Activated B cell treated with CpG ODN at 0.5 μM for 24 hours (primary cell): ENCODE data around the gene CLDN19. TPM values are rescaled to one million over a fixed set of nuclear protein-coding genes. Genes with fewer than 3 reads are reported as not detected.
"Not testable (repeated sequence)": the region's sequence is repeated elsewhere in the genome, so short reads cannot be mapped to it uniquely, and the experiment has no call there.

ENCODE experiments used
- ATAC-seq: fragments of 200-7000 bp; cut with Tn5 transposase; one replicate; pipeline ENCODE4 v1.10.0; 2021; ENCODE audit warnings: low read depth, mild to moderate bottlenecking, moderate library complexity
- CTCF ChIA-PET: fragments of 350-600 bp; sonication (Branson Sonifier 250); formaldehyde crosslinking; loops from one replicate; lab custom pipeline; 2021; ENCODE audit warnings: antibody characterized with exemption; lab: Charles Lee
- POLR2A ChIA-PET: fragments of 350-600 bp; sonication (Branson Sonifier 250); formaldehyde crosslinking; loops from one replicate; lab custom pipeline; 2021; ENCODE audit warnings: antibody characterized with exemption; lab: Charles Lee
- DNase-seq: peaks from one replicate; pipeline ENCODE4 v3.0.0; 2022
- H3K27ac Mint-ChIP-seq: one replicate; pipeline ENCODE4 v1.8.0; 2020; ENCODE audit warnings: mixed read lengths
- H3K27me3 Mint-ChIP-seq: one replicate; pipeline ENCODE4 v1.8.0; 2021; ENCODE audit warnings: mixed read lengths
- H3K36me3 Mint-ChIP-seq: one replicate; pipeline ENCODE4 v1.8.0; 2021; ENCODE audit warnings: low read depth, mixed read lengths
- H3K4me1 Mint-ChIP-seq: one replicate; pipeline ENCODE4 v1.8.0; 2021; ENCODE audit warnings: mixed read lengths
- H3K4me3 Mint-ChIP-seq: one replicate; pipeline ENCODE4 v1.8.0; 2020; ENCODE audit warnings: mild to moderate bottlenecking, mixed read lengths
- H3K9me3 Mint-ChIP-seq: one replicate; pipeline ENCODE4 v1.8.0; 2020; ENCODE audit warnings: mixed read lengths
- intact Hi-C: fragments of 100-400 bp; cut with micrococcal nuclease; formaldehyde crosslinking; loops from one replicate; pipeline ENCODE4 v1.15.1; 2024
- total RNA-seq: library from RNA; stranded (reverse); gene quantifications from 2 replicates; pipeline ENCODE4 v1.2.3, GENCODE V29; 2022
- TF ChIP-seq, protein P1 (sequence below): fragments of 200-600 bp; IDR thresholded peaks from one replicate; pipeline ENCODE4 v1.8.0; 2022; ENCODE audit warnings: antibody characterized with exemption, mild to moderate bottlenecking

The CLDN19 gene
- total RNA-seq, 1 donor from 2014 or later: not detected

DNA sequence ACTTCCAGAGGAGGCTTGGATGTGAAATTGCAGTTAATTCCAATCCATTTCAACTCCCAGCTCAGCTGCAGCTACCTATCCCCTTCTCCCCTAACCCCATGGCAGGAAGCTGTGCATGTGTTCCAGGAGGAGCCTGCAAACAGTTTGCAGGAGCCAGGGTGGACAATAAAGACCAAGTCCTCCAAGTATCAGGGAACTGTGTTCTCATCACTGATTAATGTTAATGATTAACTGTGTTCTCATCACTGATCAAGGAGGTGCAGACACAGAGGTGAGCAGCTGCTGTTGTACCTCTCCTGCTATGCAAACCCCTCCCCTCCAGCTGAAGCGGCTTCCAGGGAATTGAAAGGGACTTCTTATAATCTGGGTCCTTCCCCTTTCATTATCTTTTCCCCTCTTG is 19.2 kb downstream of the CLDN19 start:
- intact Hi-C loops: no loop called here
- Mint-ChIP-seq H3K4me3 (no peak overlapping the region), H3K36me3 (peaks cover 22% of the 10 kb centered on the region), H3K27me3 (no peaks in the 10 kb centered on the region), H3K4me1 (no peaks in the 10 kb centered on the region), H3K27ac (no peak overlapping the region), H3K9me3 (peaks cover 2% of the 10 kb centered on the region)
- TF ChIP-seq, protein P1, sequence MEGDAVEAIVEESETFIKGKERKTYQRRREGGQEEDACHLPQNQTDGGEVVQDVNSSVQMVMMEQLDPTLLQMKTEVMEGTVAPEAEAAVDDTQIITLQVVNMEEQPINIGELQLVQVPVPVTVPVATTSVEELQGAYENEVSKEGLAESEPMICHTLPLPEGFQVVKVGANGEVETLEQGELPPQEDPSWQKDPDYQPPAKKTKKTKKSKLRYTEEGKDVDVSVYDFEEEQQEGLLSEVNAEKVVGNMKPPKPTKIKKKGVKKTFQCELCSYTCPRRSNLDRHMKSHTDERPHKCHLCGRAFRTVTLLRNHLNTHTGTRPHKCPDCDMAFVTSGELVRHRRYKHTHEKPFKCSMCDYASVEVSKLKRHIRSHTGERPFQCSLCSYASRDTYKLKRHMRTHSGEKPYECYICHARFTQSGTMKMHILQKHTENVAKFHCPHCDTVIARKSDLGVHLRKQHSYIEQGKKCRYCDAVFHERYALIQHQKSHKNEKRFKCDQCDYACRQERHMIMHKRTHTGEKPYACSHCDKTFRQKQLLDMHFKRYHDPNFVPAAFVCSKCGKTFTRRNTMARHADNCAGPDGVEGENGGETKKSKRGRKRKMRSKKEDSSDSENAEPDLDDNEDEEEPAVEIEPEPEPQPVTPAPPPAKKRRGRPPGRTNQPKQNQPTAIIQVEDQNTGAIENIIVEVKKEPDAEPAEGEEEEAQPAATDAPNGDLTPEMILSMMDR: no peak
- no peak for DNase-seq
- no peak for ATAC-seq
- CTCF ChIA-PET: no interaction called here
- POLR2A ChIA-PET: no interaction called here

DNA sequence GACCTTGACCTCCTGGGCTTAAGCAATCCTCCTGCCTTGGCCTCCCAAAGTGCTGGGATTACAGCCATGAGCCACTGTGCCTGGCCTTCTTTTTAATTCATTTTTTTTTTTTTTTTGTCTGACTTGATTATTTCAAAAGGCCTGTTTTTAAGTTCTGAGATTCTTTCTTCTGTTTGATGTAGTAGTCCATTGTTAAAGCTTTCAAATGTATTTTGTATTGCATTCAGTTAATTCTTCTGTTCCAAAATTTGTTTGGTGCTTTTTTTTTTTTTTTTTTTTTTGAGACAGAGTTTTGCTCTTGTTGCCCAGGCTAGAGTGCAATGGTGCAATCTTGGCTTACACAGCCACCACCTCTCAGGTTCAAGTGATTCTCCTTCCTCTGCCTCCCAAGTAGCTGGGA is 25.6 kb downstream of the CLDN19 start:
- H3K27me3 Mint-ChIP-seq, intact Hi-C loops, H3K4me3 Mint-ChIP-seq, H3K27ac Mint-ChIP-seq, ATAC-seq, DNase-seq, CTCF ChIA-PET, H3K4me1 Mint-ChIP-seq: not testable (repeated sequence)
- POLR2A ChIA-PET: interaction anchor here (0.7 kb wide), 1 partner anchor 385 kb away, joined by 3 read pairs; no protein-coding TSS in a partner anchor
- peaks cover 72% of the 10 kb centered on the region for H3K36me3 Mint-ChIP-seq
- H3K9me3 Mint-ChIP-seq: peaks cover 19% of the 10 kb centered on the region

DNA sequence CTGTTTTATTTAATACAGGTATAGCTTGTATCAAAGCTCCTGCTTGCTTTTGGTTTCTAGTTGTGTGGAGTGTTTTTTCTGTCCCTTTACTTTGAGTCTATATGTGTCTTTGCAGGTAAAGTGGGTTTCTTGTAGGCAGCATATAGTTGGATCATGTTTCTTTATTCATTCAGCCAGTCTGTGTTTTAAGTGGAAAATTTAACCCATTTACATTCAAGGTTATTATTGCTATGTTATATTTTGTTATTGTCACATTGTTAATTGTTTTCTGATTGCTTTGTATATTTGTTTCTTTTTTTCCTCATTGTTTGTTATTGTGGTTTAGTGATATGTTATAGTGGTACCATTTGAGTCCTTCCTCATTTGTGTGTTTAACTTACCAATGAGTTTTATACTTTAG is 26.7 kb downstream of the CLDN19 start:
- intact Hi-C loops: no loop called here
- ATAC-seq (no peak), DNase-seq (no peak)
- Mint-ChIP-seq H3K9me3 (peaks cover 19% of the 10 kb centered on the region), H3K4me1 (no peaks in the 10 kb centered on the region), H3K27me3 (no peaks in the 10 kb centered on the region), H3K36me3 (peaks cover 75% of the 10 kb centered on the region), H3K4me3 (no peak overlapping the region), H3K27ac (no peak overlapping the region)
- POLR2A ChIA-PET: interaction anchor here (1.2 kb wide), 1 partner anchor 31 kb away, joined by 3 read pairs; the partner anchor contains the start of gene YBX1
- TF ChIP-seq, protein P1: no peak
- CTCF ChIA-PET: no interaction called here

DNA sequence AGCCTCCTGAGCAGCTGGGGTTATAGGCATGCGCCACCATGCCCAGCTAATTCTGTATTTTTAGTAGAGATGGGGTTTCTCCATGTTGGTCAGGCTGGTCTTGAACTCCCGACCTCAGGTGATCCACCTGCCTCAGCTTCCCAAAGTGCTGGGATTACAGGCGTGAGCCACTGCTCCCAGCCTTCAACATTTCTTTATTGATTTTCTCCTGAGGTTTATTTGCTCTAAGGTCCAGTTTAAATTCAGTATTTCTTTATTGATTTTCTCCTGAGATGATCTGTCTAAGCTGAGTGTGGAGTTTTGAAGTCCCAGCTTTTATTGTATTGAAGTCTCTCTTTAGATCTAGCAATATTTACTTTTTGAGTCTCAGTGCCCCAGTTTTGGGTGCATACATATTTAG is 27.2 kb downstream of the CLDN19 start:
- CTCF ChIA-PET, H3K27ac Mint-ChIP-seq, H3K4me3 Mint-ChIP-seq, DNase-seq, H3K27me3 Mint-ChIP-seq, H3K4me1 Mint-ChIP-seq, intact Hi-C loops, ATAC-seq: not testable (repeated sequence)
- peaks cover 76% of the 10 kb centered on the region for H3K36me3 Mint-ChIP-seq
- POLR2A ChIA-PET: interaction anchor here (1.2 kb wide), 1 partner anchor 30 kb away, joined by 3 read pairs; the partner anchor contains the start of gene YBX1
- peaks cover 19% of the 10 kb centered on the region for H3K9me3 Mint-ChIP-seq

DNA sequence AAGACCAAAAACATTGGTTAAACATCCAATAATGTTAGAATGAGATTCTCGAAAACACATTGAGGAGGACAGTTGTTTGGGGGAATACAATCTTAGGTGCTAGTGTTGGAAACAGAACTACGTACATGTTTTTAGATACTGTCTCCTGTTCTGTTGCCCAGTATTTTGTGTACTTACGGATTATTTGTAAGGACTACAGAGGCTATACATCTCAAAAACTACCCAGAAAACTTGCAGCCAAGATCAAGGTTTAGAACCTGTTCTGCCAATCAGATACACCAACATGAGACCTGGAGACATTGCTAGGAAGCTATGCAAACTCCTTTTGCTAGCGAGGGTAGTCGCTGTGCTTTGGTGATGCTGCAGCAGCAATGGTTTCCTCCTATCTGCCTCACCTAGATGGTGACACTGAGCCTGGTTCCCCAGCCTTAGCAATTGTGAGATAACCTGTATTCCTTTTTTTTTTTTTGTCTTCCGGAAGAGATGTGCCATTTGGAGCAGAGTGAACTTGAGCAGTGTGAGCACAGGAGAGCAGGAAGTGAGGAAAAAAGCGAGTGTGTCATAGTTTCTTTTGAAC is 36.1 kb downstream of the CLDN19 start:
- no peak for ATAC-seq

DNA sequence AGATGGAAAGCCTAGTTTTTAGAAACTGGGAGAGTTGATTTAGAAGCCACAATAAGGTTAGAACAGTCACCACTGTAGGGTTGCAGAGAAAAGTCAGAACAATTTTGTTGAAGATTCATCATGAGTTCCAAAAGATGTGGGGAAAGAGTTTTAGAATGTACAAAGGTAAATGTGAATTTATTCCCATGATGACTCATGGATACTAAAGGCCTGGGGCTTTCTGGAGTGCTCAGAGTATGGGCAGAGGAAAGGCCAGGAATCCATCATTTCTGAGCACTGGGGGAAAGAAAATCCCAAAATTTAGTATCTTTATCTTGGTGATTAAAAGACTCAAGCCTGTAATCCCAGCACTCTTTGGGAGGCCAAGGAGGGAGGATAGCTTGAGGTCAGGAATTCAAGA is 40.0 kb downstream of the CLDN19 start:
- Mint-ChIP-seq H3K27ac (no peak overlapping the region), H3K9me3 (no peaks in the 10 kb centered on the region), H3K36me3 (peaks cover 98% of the 10 kb centered on the region), H3K27me3 (no peaks in the 10 kb centered on the region), H3K4me3 (no peak overlapping the region), H3K4me1 (peaks cover 1% of the 10 kb centered on the region)
- CTCF ChIA-PET: no interaction called here
- POLR2A ChIA-PET: no interaction called here
- intact Hi-C loops: no loop called here
- no peak for ATAC-seq
- no peak for DNase-seq
- TF ChIP-seq, protein P1: no peak

More for the DNA sequence above, 36.1 kb downstream of the CLDN19 start:
- H3K4me3 Mint-ChIP-seq: no peak overlapping the region
- TF ChIP-seq, protein P1: no peak
- H3K4me1 Mint-ChIP-seq: no peaks in the 10 kb centered on the region
- H3K36me3 Mint-ChIP-seq: peaks cover 93% of the 10 kb centered on the region
- no peak for DNase-seq
- H3K27ac Mint-ChIP-seq: no peak overlapping the region
- CTCF ChIA-PET: no interaction called here
- POLR2A ChIA-PET: interaction anchor here (0.7 kb wide), 1 partner anchor 28 kb away, joined by 4 read pairs; no protein-coding TSS in a partner anchor
- intact Hi-C loops: no loop called here
- no peaks in the 10 kb centered on the region for H3K27me3 Mint-ChIP-seq
- H3K9me3 Mint-ChIP-seq: no peaks in the 10 kb centered on the region
